SK-N-SH treated with all-trans-retinoic acid at 6 μM for 48 hours (cell line): ENCODE measurements around the gene MLLT6.

Source experiments
- ATAC-seq: fragments of 200-7000 bp; cut with Tn5 transposase; 3 replicates; pipeline ENCODE4 v1.9.1; 2020; ENCODE audit warnings: mild to moderate bottlenecking, moderate library complexity
- ARNTL ChIP-seq: fragments of 450-650 bp; formaldehyde crosslinking; IDR thresholded peaks from 2 replicates; pipeline ENCODE4 v1.5.0; 2020; ENCODE audit warnings: low read depth, mild to moderate bottlenecking, moderate library complexity, borderline replicate concordance
- BACH2 ChIP-seq: fragments of 250-450 bp; sonication (Bioruptor Pico); IDR thresholded peaks from 2 replicates; pipeline ENCODE4 v1.9.0; 2021; ENCODE audit warnings: mild to moderate bottlenecking, borderline replicate concordance
- CREB5 ChIP-seq: fragments of 250-450 bp; sonication (Bioruptor Pico); IDR thresholded peaks from 2 replicates; pipeline ENCODE4 v1.5.1; 2020; ENCODE audit warnings: low read depth, mild to moderate bottlenecking, moderate library complexity
- CSRNP3 ChIP-seq: fragments of 250-450 bp; sonication (Bioruptor Pico); IDR thresholded peaks from 2 replicates; pipeline ENCODE4 v1.5.1; 2021; ENCODE audit warnings: mild to moderate bottlenecking, moderate library complexity
- GLIS3 ChIP-seq: fragments of 250-450 bp; sonication (Bioruptor Pico); IDR thresholded peaks from 2 replicates; pipeline ENCODE4 v1.5.0; 2020; ENCODE audit warnings: mild to moderate bottlenecking, moderate library complexity
- ISL1 ChIP-seq: fragments of 250-450 bp; sonication (Bioruptor Pico); IDR thresholded peaks from 2 replicates; pipeline ENCODE4 v2.1.2; 2022; ENCODE audit warnings: mild to moderate bottlenecking, moderate library complexity
- OSR1 ChIP-seq: fragments of 250-450 bp; sonication (Bioruptor Pico); IDR thresholded peaks from 2 replicates; pipeline ENCODE4 v1.8.0; 2022; ENCODE audit warnings: moderate library complexity, mild to moderate bottlenecking, inconsistent platforms
- PATZ1 ChIP-seq: fragments of 250-450 bp; sonication (Bioruptor Pico); IDR thresholded peaks from 2 replicates; pipeline ENCODE4 v1.8.0; 2020; ENCODE audit warnings: mild to moderate bottlenecking, moderate library complexity, borderline replicate concordance
- POU6F1 ChIP-seq: fragments of 250-450 bp; sonication (Bioruptor Pico); IDR thresholded peaks from 2 replicates; pipeline ENCODE4 v1.8.0; 2021; ENCODE audit warnings: low read depth, mild to moderate bottlenecking, moderate library complexity, borderline replicate concordance
- PPARA ChIP-seq: fragments of 250-450 bp; sonication (Bioruptor Pico); IDR thresholded peaks from 2 replicates; pipeline ENCODE4 v1.5.0; 2020; ENCODE audit warnings: mild to moderate bottlenecking, borderline replicate concordance
- RARB ChIP-seq: fragments of 250-450 bp; sonication (Bioruptor Pico); IDR thresholded peaks from 2 replicates; pipeline ENCODE4 v1.8.0; 2021; ENCODE audit warnings: mild to moderate bottlenecking, moderate library complexity
- SNAI2 ChIP-seq: fragments of 250-450 bp; sonication (Bioruptor Pico); IDR thresholded peaks from 2 replicates; pipeline ENCODE4 v1.5.0; 2020; ENCODE audit warnings: mild to moderate bottlenecking, moderate library complexity
- TCF4 ChIP-seq: fragments of 250-450 bp; sonication (Bioruptor Pico); IDR thresholded peaks from 2 replicates; pipeline ENCODE4 v1.8.0; 2021; ENCODE audit warnings: mild to moderate bottlenecking, moderate library complexity, borderline replicate concordance
- TSHZ2 ChIP-seq: fragments of 250-450 bp; sonication (Bioruptor Pico); IDR thresholded peaks from 2 replicates; pipeline ENCODE4 v1.5.0; 2020; ENCODE audit warnings: mild to moderate bottlenecking, moderate library complexity
- ZC3H10 ChIP-seq: fragments of 250-450 bp; sonication (Bioruptor Pico); IDR thresholded peaks from 2 replicates; pipeline ENCODE4 v1.5.1; 2021; ENCODE audit warnings: mild to moderate bottlenecking, moderate library complexity
- ZFP3 ChIP-seq: fragments of 250-450 bp; sonication (Bioruptor Pico); IDR thresholded peaks from 2 replicates; pipeline ENCODE4 v1.5.0; 2020; ENCODE audit warnings: mild to moderate bottlenecking, moderate library complexity
- ZFP30 ChIP-seq: fragments of 450-650 bp; formaldehyde crosslinking; IDR thresholded peaks from 2 replicates; pipeline ENCODE4 v1.5.0; 2022; ENCODE audit warnings: mild to moderate bottlenecking, moderate library complexity
- ZNF565 ChIP-seq: fragments of 450-650 bp; formaldehyde crosslinking; conservative IDR thresholded peaks from 2 replicates; pipeline ENCODE4 v1.5.0; 2020; ENCODE audit warnings: low read depth, mild to moderate bottlenecking, moderate library complexity
- ZNF70 ChIP-seq: fragments of 450-650 bp; formaldehyde crosslinking; IDR thresholded peaks from 2 replicates; pipeline ENCODE4 v1.5.0; 2020; ENCODE audit warnings: mild to moderate bottlenecking, moderate library complexity
- ZNF8 ChIP-seq: fragments of 450-650 bp; formaldehyde crosslinking; IDR thresholded peaks from 2 replicates; pipeline ENCODE4 v1.5.0; 2020; ENCODE audit warnings: mild to moderate bottlenecking, moderate library complexity

Gene MLLT6

GRCh38 chr17:38667787-38668122, 37.3 kb upstream of the MLLT6 start (continued):
- TF ChIP-seq ZNF565 (CRISPR knock-in tag) (no peak), ZC3H10 (CRISPR knock-in tag) (no peak)

- TF ChIP-seq BACH2 (no peak), RARB (no peak), CREB5 (CRISPR knock-in tag) (no peak), GLIS3 (CRISPR knock-in tag) (no peak), ZFP3 (CRISPR knock-in tag) (no peak), ZC3H10 (CRISPR knock-in tag) (no peak), ISL1 (CRISPR knock-in tag) (no peak), PATZ1 (CRISPR knock-in tag) (no peak), TCF4 (no peak), ZNF565 (CRISPR knock-in tag) (no peak), POU6F1 (CRISPR knock-in tag) (no peak), ZNF70 (no peak), ZNF8 (no peak), TSHZ2 (CRISPR knock-in tag) (no peak), ZFP30 (no peak), ARNTL (CRISPR knock-in tag) (no peak), OSR1 (no peak)
These were observed 35.6 kb upstream of the MLLT6 start for GRCh38 chr17:38669520-38669919.

GRCh38 chr17:38671939-38672720, 32.9 kb upstream of the MLLT6 start:
- no peak for ATAC-seq
- no peak for TF ChIP-seq OSR1
- no peak for TF ChIP-seq CSRNP3
- no peak for TF ChIP-seq SNAI2 (CRISPR knock-in tag)
- TF ChIP-seq PPARA (CRISPR knock-in tag) = no peak
- no peak for TF ChIP-seq POU6F1 (CRISPR knock-in tag)

More at GRCh38 chr17:38669520-38669919, 35.6 kb upstream of the MLLT6 start:
- no peak for ATAC-seq
